Measurements from ENCODE around the gene IGFBP3. TPM values are rescaled to one million over a fixed set of nuclear protein-coding genes. Genes with fewer than 3 reads are reported as not detected.

Gene IGFBP3
- total RNA-seq, 2 experiments from 2014 or later, result 8.0 to 10.0 TPM

DNA sequence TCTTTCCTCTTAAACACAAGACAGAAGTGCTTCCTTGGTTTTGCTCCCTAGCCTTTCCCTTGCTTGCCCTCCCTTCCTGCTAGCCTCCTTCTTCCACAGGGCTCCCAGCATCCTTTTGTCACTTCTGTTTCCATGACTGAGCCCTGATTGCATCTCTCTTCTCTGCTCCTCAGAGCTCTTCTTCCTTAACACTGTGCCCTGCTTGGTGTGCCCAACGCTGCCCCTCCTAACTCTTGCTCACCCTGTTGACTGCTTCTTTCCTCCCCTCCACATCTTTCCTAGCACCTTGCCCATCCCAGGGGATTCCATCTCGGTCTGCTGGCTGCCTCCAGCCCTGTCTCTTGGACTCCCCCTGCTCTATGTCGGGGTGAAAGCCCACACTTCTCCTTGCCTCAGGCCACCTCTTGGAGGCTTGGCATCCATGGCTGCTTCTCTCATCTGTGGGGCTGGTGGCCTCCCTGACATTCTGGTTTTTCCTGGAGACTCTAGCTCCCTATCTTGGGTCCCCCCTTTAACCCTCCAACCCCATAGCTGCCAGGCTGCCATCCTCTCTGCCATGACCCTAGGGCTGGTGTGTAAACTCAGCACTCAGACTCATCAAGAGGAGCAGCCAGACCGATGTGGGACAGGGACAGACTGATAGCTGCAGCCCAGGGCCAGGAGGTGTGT is 26.9 kb downstream of the IGFBP3 start:
- H3K27ac Mint-ChIP-seq, result no peak overlapping the region
- Histone ChIP-seq H3K4me1 (ENCODE audit: insufficient read depth, low read length) (no peaks in the 10 kb centered on the region), H3K4me3 (ENCODE audit: low read length) (no peak overlapping the region), H3K27me3 (ENCODE audit: control insufficient read depth in 1 of 2, insufficient read depth in 2 of 2, low read length in 2 of 2) (peaks cover 21 to 33% of the 10 kb centered on the region in 2 experiments), H3K9me3 (ENCODE audit: control insufficient read depth in 1 of 2, insufficient read depth in 1 of 2, low read length in 2 of 2) (no peaks in the 10 kb centered on the region), H3K36me3 (ENCODE audit: insufficient read depth, low read length) (no peaks in the 10 kb centered on the region), H3K27ac (ENCODE audit: low read depth in 1 of 2, low read length in 2 of 2) (no peak overlapping the region)
- no peak for ATAC-seq (ENCODE audit: poor library complexity)
- no peaks in the 10 kb centered on the region for H3K36me3 Mint-ChIP-seq (ENCODE audit: low read depth)
- H3K4me3 Mint-ChIP-seq, result no peak overlapping the region
- intact Hi-C loops (cut with DNase I, micrococcal nuclease), result no loop called here
- TF ChIP-seq, protein P1, sequence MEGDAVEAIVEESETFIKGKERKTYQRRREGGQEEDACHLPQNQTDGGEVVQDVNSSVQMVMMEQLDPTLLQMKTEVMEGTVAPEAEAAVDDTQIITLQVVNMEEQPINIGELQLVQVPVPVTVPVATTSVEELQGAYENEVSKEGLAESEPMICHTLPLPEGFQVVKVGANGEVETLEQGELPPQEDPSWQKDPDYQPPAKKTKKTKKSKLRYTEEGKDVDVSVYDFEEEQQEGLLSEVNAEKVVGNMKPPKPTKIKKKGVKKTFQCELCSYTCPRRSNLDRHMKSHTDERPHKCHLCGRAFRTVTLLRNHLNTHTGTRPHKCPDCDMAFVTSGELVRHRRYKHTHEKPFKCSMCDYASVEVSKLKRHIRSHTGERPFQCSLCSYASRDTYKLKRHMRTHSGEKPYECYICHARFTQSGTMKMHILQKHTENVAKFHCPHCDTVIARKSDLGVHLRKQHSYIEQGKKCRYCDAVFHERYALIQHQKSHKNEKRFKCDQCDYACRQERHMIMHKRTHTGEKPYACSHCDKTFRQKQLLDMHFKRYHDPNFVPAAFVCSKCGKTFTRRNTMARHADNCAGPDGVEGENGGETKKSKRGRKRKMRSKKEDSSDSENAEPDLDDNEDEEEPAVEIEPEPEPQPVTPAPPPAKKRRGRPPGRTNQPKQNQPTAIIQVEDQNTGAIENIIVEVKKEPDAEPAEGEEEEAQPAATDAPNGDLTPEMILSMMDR (IDR thresholded peaks at IDR 0.05), result no peak
- no peaks in the 10 kb centered on the region for H3K9me3 Mint-ChIP-seq
- DNase-seq, result no peak
- CTCF ChIA-PET, result no interaction called here
- H3K4me1 Mint-ChIP-seq (ENCODE audit: low read depth), result no peaks in the 10 kb centered on the region
- POLR2A ChIA-PET, result no interaction called here
- H3K27me3 Mint-ChIP-seq, result peaks cover 85% of the 10 kb centered on the region

- no peak overlapping the region for H3K4me3 Mint-ChIP-seq
- no peak overlapping the region for H3K27ac ChIP-seq (ENCODE audit: low read depth in 1 of 2, low read length in 2 of 2)
- H3K27ac Mint-ChIP-seq, result no peak overlapping the region
- no peaks in the 10 kb centered on the region for H3K4me1 Mint-ChIP-seq (ENCODE audit: low read depth)
- peaks cover 82% of the 10 kb centered on the region for H3K27me3 Mint-ChIP-seq
- H3K27me3 ChIP-seq (ENCODE audit: control insufficient read depth in 1 of 2, insufficient read depth in 2 of 2, low read length in 2 of 2), result peaks cover 22 to 34% of the 10 kb centered on the region in 2 experiments
- H3K36me3 ChIP-seq (ENCODE audit: insufficient read depth, low read length), result no peaks in the 10 kb centered on the region
- DNase-seq (no peak), ATAC-seq (ENCODE audit: poor library complexity) (no peak)
- ChIA-PET CTCF (no interaction called here), POLR2A (no interaction called here)
- TF ChIP-seq, protein P1 (IDR thresholded peaks at IDR 0.05), result no peak
- intact Hi-C loops (cut with DNase I, micrococcal nuclease), result no loop called here
- H3K36me3 Mint-ChIP-seq (ENCODE audit: low read depth), result no peaks in the 10 kb centered on the region
- H3K4me1 ChIP-seq (ENCODE audit: insufficient read depth, low read length), result no peaks in the 10 kb centered on the region
- no peaks in the 10 kb centered on the region for H3K9me3 Mint-ChIP-seq
- H3K9me3 ChIP-seq (ENCODE audit: control insufficient read depth in 1 of 2, insufficient read depth in 1 of 2, low read length in 2 of 2), result no peaks in the 10 kb centered on the region
- no peak overlapping the region for H3K4me3 ChIP-seq (ENCODE audit: low read length)
These were observed 27.6 kb downstream of the IGFBP3 start for GRCh38 chr7:45893374-45893995.

GRCh38 chr7:45892407-45893035 is 28.6 kb downstream of the IGFBP3 start:
- Histone ChIP-seq H3K36me3 (ENCODE audit: insufficient read depth, low read length) (no peaks in the 10 kb centered on the region), H3K9me3 (ENCODE audit: control insufficient read depth in 1 of 2, insufficient read depth in 1 of 2, low read length in 2 of 2) (no peaks in the 10 kb centered on the region), H3K27me3 (ENCODE audit: control insufficient read depth in 1 of 2, insufficient read depth in 2 of 2, low read length in 2 of 2) (peaks cover 32 to 43% of the 10 kb centered on the region in 2 experiments), H3K4me1 (ENCODE audit: insufficient read depth, low read length) (no peaks in the 10 kb centered on the region), H3K27ac (ENCODE audit: low read depth in 1 of 2, low read length in 2 of 2) (no peak overlapping the region), H3K4me3 (ENCODE audit: low read length) (no peak overlapping the region)
- TF ChIP-seq, protein P1 (IDR thresholded peaks at IDR 0.05), result no peak
- ATAC-seq (ENCODE audit: poor library complexity) (no peak), DNase-seq (no peak)
- Mint-ChIP-seq H3K36me3 (ENCODE audit: low read depth) (no peaks in the 10 kb centered on the region), H3K27ac (no peak overlapping the region), H3K9me3 (no peaks in the 10 kb centered on the region), H3K27me3 (peaks cover 81% of the 10 kb centered on the region), H3K4me3 (no peak overlapping the region), H3K4me1 (ENCODE audit: low read depth) (no peaks in the 10 kb centered on the region)
- ChIA-PET CTCF (interaction anchor here (0.6 kb wide), 1 partner anchor 196 kb away, joined by 3 read pairs; no protein-coding TSS in a partner anchor), POLR2A (no interaction called here)
- intact Hi-C loops (cut with DNase I, micrococcal nuclease), result no loop called here
